CD4-positive, alpha-beta T cell (primary cell): ENCODE results near the gene RANBP10. TPM values are rescaled to one million over a fixed set of nuclear protein-coding genes. Genes with fewer than 3 reads are reported as not detected.

ENCODE experiments used
- ATAC-seq: fragments of 200-7000 bp; cut with Tn5 transposase; one replicate; pipeline ENCODE4 v1.10.0; 2022; ENCODE audit warnings: mild to moderate bottlenecking; ENCODE audit not compliant: poor library complexity
- CTCF ChIA-PET: fragments of 350-600 bp; sonication (Branson Sonifier 250); formaldehyde crosslinking; loops from one replicate; lab custom pipeline; 2021; ENCODE audit warnings: antibody characterized with exemption, inconsistent platforms; lab: Charles Lee
- POLR2A ChIA-PET: fragments of 350-600 bp; sonication (Branson Sonifier 250); formaldehyde crosslinking; loops from one replicate; lab custom pipeline; 2021; ENCODE audit warnings: antibody characterized with exemption, inconsistent platforms; lab: Charles Lee
- DNase-seq, 14 experiments: peaks; one replicate each; pipeline ENCODE4 v3.0.0-alpha.2; 2013 to 2020; ENCODE audit warnings: mixed read lengths in 2 of 14
- H3K27ac ChIP-seq, 2 donors: one replicate each; pipeline versions ENCODE4 v1.5.1 to v1.7.0; 2013; ENCODE audit warnings: low read length in 2 of 2, low read depth in 1 of 2, mild to moderate bottlenecking in 1 of 2
- H3K27me3 ChIP-seq, 2 experiments: 1 replicate in 1 of 2; 2 replicates in 1 of 2; pipeline versions ENCODE4 v1.6.1 to v1.7.0; 2013; ENCODE audit warnings: low read length in 2 of 2, control low read depth in 1 of 2, mild to moderate bottlenecking in 1 of 2, moderate library complexity in 1 of 2; ENCODE audit not compliant: insufficient read depth in 2 of 2, control insufficient read depth in 1 of 2
- H3K36me3 ChIP-seq: one replicate; pipeline ENCODE4 v1.6.1; 2013; ENCODE audit warnings: low read length, control low read depth; ENCODE audit not compliant: insufficient read depth
- H3K4me1 ChIP-seq: one replicate; pipeline ENCODE4 v1.6.1; 2013; ENCODE audit warnings: low read length, control low read depth; ENCODE audit not compliant: insufficient read depth
- H3K4me3 ChIP-seq: one replicate; pipeline ENCODE4 v1.5.1; 2013; ENCODE audit warnings: mild to moderate bottlenecking, low read length, moderate library complexity
- H3K9me3 ChIP-seq, 2 experiments: 1 replicate in 1 of 2; 2 replicates in 1 of 2; pipeline versions ENCODE4 v1.6.1 to v1.7.0; 2013; ENCODE audit warnings: low read length in 2 of 2, mild to moderate bottlenecking in 2 of 2, control low read depth in 1 of 2, moderate library complexity in 1 of 2; ENCODE audit not compliant: control insufficient read depth in 1 of 2, insufficient read depth in 1 of 2
- H3K27ac Mint-ChIP-seq: one replicate; pipeline ENCODE4 v1.8.0; 2020; ENCODE audit warnings: mixed read lengths
- H3K27me3 Mint-ChIP-seq: one replicate; pipeline ENCODE4 v1.8.0; 2021; ENCODE audit warnings: mixed read lengths
- H3K36me3 Mint-ChIP-seq: one replicate; pipeline ENCODE4 v1.8.0; 2021; ENCODE audit warnings: low read depth, mixed read lengths
- H3K4me1 Mint-ChIP-seq: one replicate; pipeline ENCODE4 v1.8.0; 2021; ENCODE audit warnings: low read depth, mixed read lengths
- H3K4me3 Mint-ChIP-seq: one replicate; pipeline ENCODE4 v1.8.0; 2020; ENCODE audit warnings: mild to moderate bottlenecking, mixed read lengths
- H3K9me3 Mint-ChIP-seq: one replicate; pipeline ENCODE4 v1.8.0; 2020; ENCODE audit warnings: mixed read lengths
- CTCF ChIP-seq: fragments of 200-600 bp; IDR thresholded peaks from one replicate; pipeline ENCODE4 v1.8.0; 2022; ENCODE audit warnings: antibody characterized with exemption, mild to moderate bottlenecking
- intact Hi-C, 2 experiments: fragments of 100-400 bp; cut with DNase I in 1 of 2; cut with micrococcal nuclease in 1 of 2; formaldehyde crosslinking; loops; one replicate each; pipeline versions ENCODE4 v1.15.1 to v1.9.0; 2023 to 2025; cut with DNase I, micrococcal nuclease
- polyA plus RNA-seq, 2 donors: library from polyadenylated mRNA; unstranded; fragments of 120-200 nt; gene quantifications; one replicate each; pipeline ENCODE4 v1.2.1, GENCODE V29; 2013
- total RNA-seq, 174 experiments: library from RNA in 2 of 174; stranded (reverse) in 2 of 174; gene quantifications; one replicate each; pipeline ENCODE4 v1.2.3 and lab custom pipeline; 2021 to 2026

RANBP10 gene
- 10 to 100 TPM; 12.0 to 13.6 TPM for total RNA-seq
- 15.6 TPM for polyA plus RNA-seq (2013, experiment 1 of 2)
- polyA plus RNA-seq (2013, experiment 2 of 2): 19.5 TPM
- total RNA-seq (lab: John Stamatoyannopoulos, UW): 10.1 to 67.8 (median 24.7) reads per million in 172 experiments

DNA sequence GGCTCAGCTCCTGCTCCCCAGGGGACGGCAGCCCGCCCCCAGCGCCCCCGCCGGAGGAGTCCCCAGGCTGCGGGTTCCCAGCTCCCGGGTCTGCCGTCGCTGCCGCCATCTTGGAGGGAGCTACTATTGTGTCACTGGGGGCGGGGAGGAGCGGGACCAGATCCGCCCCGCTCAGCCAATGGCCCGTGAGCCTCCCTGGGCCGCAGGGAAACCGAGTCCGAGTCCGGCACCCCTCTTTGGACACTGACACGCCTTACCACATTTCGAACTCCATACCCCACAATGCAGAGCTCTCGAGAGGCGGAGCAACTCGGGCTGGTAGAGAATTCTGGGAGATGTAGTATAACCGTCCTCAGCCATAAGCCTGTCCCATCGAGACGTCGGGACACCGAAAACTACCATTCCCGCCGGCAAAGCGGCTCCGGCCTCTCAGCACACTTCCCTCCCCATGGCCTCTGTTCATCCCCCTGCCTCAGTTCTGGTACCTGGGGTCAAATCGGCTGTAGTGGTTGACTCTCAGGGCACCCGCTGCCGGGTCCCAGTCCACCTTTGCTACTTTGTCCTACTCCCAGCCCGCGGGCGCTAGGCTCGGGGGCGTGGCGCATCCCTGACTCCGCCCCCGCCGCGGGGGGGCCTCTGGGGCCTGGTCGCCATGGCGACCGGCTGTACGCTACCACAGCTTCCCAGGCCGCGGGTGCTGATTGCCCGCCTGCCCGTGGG is at the start of gene RANBP10, which contains the start of gene TSNAXIP1:
Gene RANBP10, minus strand, starts transcription at position 133 of the 720 bp plus-strand sequence. Its CDS starts 24 bp downstream, at position 109.
Gene TSNAXIP1, plus strand, starts transcription at position 462 of the 720 bp plus-strand sequence. CDS start 261 bp downstream, outside the sequence.
- H3K4me3 ChIP-seq: peak within 1 kb of the TSS; percentile 97
- no peaks in the 10 kb centered on the region for H3K27me3 Mint-ChIP-seq
- intact Hi-C loops: loop anchor here (1.0 to 10.0 kb wide), 9 partner anchors 26 to 562 kb away; partner anchors contain the start of genes NUTF2 (in 2 of the 2), ACD (in 1 of the 2), C16orf86 (in 1 of the 2) and CTCF (in 1 of the 2)

GRCh38 chr16:67855789-67856188 is 49.4 kb upstream of the RANBP10 start:
- no peak for ATAC-seq
- H3K4me1 Mint-ChIP-seq: peaks cover 31% of the 10 kb centered on the region
- DNase-seq: no peak
- POLR2A ChIA-PET: interaction anchor here (1.1 kb wide), 1 partner anchor 17 kb away, joined by 4 read pairs; the partner anchor contains the start of gene EDC4
- H3K4me1 ChIP-seq: peaks cover 31% of the 10 kb centered on the region
- no peak for TF ChIP-seq CTCF
- H3K9me3 Mint-ChIP-seq: no peaks in the 10 kb centered on the region
- H3K27ac ChIP-seq: no peak overlapping the region
- H3K36me3 Mint-ChIP-seq: peaks cover 8% of the 10 kb centered on the region
- H3K9me3 ChIP-seq: no peaks in the 10 kb centered on the region
- no peak overlapping the region for H3K4me3 ChIP-seq
- H3K27me3 ChIP-seq: no peaks in the 10 kb centered on the region
- H3K27me3 Mint-ChIP-seq: no peaks in the 10 kb centered on the region
- intact Hi-C loops: no loop called here
- H3K27ac Mint-ChIP-seq: no peak overlapping the region
- peaks cover 8% of the 10 kb centered on the region for H3K36me3 ChIP-seq
- CTCF ChIA-PET: no interaction called here
- no peak overlapping the region for H3K4me3 Mint-ChIP-seq

More for the DNA sequence above, at the start of gene RANBP10, which contains the start of gene TSNAXIP1:
- Histone ChIP-seq H3K4me1 (peaks cover 50% of the 10 kb centered on the region), H3K27ac (peak within 1 kb of the TSS; percentile 69 to 75), H3K27me3 (no peaks in the 10 kb centered on the region), H3K36me3 (peaks cover 13% of the 10 kb centered on the region), H3K9me3 (no peaks in the 10 kb centered on the region)
- ChIA-PET POLR2A (interaction anchor here (0.7 to 2.3 kb wide), 29 partner anchors 9 to 1055 kb away, joined by 3 to 29 read pairs (median 4); partner anchors contain the start of genes ACD, ATP6V0D1, CTCF and CTRL), CTCF (interaction anchor here (0.5 to 2.6 kb wide), 9 partner anchors 9 to 326 kb away, joined by 3 to 55 read pairs (median 4); partner anchors contain the start of gene ATP6V0D1)
- Mint-ChIP-seq H3K4me3 (peak within 1 kb of the TSS; percentile 91), H3K4me1 (peaks cover 43% of the 10 kb centered on the region), H3K36me3 (peaks cover 39% of the 10 kb centered on the region), H3K27ac (peak within 1 kb of the TSS; percentile 76), H3K9me3 (no peaks in the 10 kb centered on the region)
- DNase-seq: peak; percentile 90 to 99 (median 93)
- ATAC-seq: peak; percentile 92
- no peak for TF ChIP-seq CTCF

DNA sequence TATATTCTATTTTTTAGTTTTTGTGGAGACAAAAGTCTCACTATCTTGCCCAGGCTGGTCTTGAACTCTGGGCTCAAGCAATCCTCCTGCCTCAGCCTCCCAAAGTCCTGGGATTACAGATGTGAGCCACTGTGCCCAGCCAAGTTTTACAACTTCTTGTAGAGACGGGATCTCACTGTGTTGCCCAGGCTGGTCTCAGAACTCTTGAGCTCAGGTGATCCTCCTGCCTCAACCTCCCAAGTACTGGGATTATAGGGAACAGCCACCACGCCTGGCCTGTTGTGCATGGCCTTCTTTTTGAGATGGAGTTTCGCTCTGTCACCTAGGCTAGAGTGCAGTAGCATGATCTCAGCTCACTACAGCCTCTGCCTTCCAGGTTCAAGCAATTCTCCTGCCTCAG is 47.3 kb upstream of the RANBP10 start:
- Mint-ChIP-seq H3K27ac (no peak overlapping the region), H3K9me3 (no peaks in the 10 kb centered on the region), H3K27me3 (no peaks in the 10 kb centered on the region), H3K4me3 (no peak overlapping the region), H3K4me1 (peaks cover 31% of the 10 kb centered on the region), H3K36me3 (peaks cover 8% of the 10 kb centered on the region)
- ATAC-seq (no peak), DNase-seq (no peak)
- Histone ChIP-seq H3K27ac (no peak overlapping the region), H3K27me3 (no peaks in the 10 kb centered on the region), H3K36me3 (peaks cover 6% of the 10 kb centered on the region), H3K9me3 (no peaks in the 10 kb centered on the region), H3K4me3 (no peak overlapping the region), H3K4me1 (peaks cover 35% of the 10 kb centered on the region)
- TF ChIP-seq CTCF: no peak
- CTCF ChIA-PET: interaction anchor here (1.2 to 1.4 kb wide), 2 partner anchors 30 to 37 kb away, joined by 3 to 4 read pairs; no protein-coding TSS in a partner anchor
- intact Hi-C loops: no loop called here
- POLR2A ChIA-PET: no interaction called here
